RWPE2 (cell line): ENCODE results near the gene ZBTB49.

ENCODE experiments used
- ATAC-seq: fragments of 200-7000 bp; cut with Tn5 transposase; 3 replicates; pipeline ENCODE4 v1.9.1; 2021; ENCODE audit warnings: low read depth
- DNase-seq: peaks from one replicate; pipeline ENCODE4 v3.0.0-alpha.2; 2020; ENCODE audit warnings: low spot score
- H3K27ac ChIP-seq: fragments of 450-650 bp; 2 replicates; pipeline ENCODE4 v1.5.1; 2017; ENCODE audit warnings: mild to moderate bottlenecking; ENCODE audit not compliant: poor library complexity, severe bottlenecking
- H3K27me3 ChIP-seq: fragments of 250-450 bp; sonication (Bioruptor Pico); 2 replicates; pipeline ENCODE4 v1.5.1; 2021; ENCODE audit warnings: mild to moderate bottlenecking, moderate library complexity; ENCODE audit not compliant: insufficient read depth, poor library complexity, severe bottlenecking
- H3K36me3 ChIP-seq: fragments of 250-450 bp; sonication (Bioruptor Pico); 2 replicates; pipeline ENCODE4 v1.5.1; 2020; ENCODE audit warnings: low read depth, mild to moderate bottlenecking, moderate library complexity
- H3K4me1 ChIP-seq: fragments of 250-450 bp; sonication (Bioruptor Pico); 2 replicates; pipeline ENCODE4 v1.5.1; 2021; ENCODE audit warnings: mild to moderate bottlenecking, moderate library complexity; ENCODE audit not compliant: insufficient read depth, poor library complexity, severe bottlenecking
- H3K4me3 ChIP-seq: fragments of 250-450 bp; sonication (Bioruptor Pico); 2 replicates; pipeline ENCODE4 v1.5.1; 2021; ENCODE audit warnings: mild to moderate bottlenecking, moderate library complexity; ENCODE audit not compliant: severe bottlenecking
- H3K9me3 ChIP-seq: fragments of 250-450 bp; sonication (Bioruptor Pico); 2 replicates; pipeline ENCODE4 v1.5.1; 2021; ENCODE audit warnings: mild to moderate bottlenecking, moderate library complexity; ENCODE audit not compliant: severe bottlenecking
- TF ChIP-seq, protein P1 (sequence below): fragments of 450-650 bp; IDR thresholded peaks from one replicate; pipeline ENCODE4 v1.5.1; 2017; ENCODE audit warnings: mild to moderate bottlenecking, moderate library complexity; ENCODE audit not compliant: poor library complexity, severe bottlenecking

ZBTB49 gene

DNA sequence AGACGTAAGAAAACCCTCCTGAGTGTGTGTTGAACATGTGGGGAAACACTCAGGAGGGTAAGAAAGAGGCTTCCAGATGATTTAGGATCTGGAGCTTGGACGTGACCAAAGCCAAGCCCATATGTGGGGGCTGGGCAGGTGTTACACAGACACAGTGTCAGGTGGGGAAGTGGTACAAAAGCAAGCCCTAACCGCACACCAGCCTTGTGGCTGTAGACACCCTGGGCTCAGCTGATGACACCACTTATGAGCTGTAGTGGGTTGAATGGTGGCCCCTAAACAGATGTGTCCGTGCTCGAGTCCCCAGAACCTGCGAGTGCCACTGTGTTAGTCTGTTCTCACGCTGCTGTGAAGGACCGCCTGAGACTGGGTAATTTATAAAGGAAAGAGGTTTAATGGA is 71.8 kb downstream of the ZBTB49 start:
- H3K9me3 ChIP-seq = no peaks in the 10 kb centered on the region
- no peak overlapping the region for H3K4me3 ChIP-seq
- DNase-seq (no peak), ATAC-seq (no peak)
- H3K4me1 ChIP-seq = no peaks in the 10 kb centered on the region
- TF ChIP-seq, protein P1, sequence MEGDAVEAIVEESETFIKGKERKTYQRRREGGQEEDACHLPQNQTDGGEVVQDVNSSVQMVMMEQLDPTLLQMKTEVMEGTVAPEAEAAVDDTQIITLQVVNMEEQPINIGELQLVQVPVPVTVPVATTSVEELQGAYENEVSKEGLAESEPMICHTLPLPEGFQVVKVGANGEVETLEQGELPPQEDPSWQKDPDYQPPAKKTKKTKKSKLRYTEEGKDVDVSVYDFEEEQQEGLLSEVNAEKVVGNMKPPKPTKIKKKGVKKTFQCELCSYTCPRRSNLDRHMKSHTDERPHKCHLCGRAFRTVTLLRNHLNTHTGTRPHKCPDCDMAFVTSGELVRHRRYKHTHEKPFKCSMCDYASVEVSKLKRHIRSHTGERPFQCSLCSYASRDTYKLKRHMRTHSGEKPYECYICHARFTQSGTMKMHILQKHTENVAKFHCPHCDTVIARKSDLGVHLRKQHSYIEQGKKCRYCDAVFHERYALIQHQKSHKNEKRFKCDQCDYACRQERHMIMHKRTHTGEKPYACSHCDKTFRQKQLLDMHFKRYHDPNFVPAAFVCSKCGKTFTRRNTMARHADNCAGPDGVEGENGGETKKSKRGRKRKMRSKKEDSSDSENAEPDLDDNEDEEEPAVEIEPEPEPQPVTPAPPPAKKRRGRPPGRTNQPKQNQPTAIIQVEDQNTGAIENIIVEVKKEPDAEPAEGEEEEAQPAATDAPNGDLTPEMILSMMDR = no peak
- H3K27me3 ChIP-seq = peaks cover 9% of the 10 kb centered on the region
- no peaks in the 10 kb centered on the region for H3K36me3 ChIP-seq
- H3K27ac ChIP-seq = no peak overlapping the region

DNA sequence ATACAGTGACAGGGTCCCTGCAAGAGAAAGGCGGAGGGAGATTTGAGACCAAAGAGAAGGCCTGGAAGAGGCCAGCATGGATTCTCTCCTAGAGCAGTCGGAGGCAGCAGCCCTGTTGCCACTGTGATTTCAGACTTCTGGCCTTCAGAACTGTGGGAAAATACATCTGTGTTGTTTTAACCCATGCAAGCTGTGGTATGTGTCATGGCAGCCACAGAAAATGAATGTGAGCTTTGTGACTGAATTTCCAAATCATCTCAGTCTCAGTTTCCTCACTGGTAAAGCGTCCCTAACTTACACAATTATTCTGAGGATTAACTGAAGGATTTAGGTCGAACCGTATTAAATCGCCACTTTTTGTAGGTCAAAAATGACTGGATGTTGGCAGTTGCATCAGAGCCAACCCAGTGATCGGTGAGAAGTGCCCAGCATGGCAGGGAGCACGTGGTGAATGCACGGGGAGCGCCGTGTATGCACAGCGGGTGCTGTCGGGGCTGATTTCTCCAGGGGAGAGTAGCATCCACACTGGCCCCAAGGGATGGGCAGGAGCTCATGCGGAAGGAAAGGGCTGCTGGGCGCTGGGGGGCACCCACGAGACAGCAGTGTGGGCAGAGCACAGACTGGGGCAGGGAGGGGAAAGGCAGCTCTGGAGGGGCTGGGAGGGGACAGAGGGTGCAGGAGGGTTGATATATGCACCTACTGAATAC is 73.1 kb downstream of the ZBTB49 start:
- Histone ChIP-seq H3K27me3 (peaks cover 9% of the 10 kb centered on the region), H3K9me3 (no peaks in the 10 kb centered on the region), H3K4me1 (no peaks in the 10 kb centered on the region), H3K36me3 (no peaks in the 10 kb centered on the region), H3K27ac (no peak overlapping the region), H3K4me3 (no peak overlapping the region)
- ATAC-seq (no peak; the same call in 2 of the 3 replicates), DNase-seq (no peak)
- TF ChIP-seq, protein P1 = no peak

DNA sequence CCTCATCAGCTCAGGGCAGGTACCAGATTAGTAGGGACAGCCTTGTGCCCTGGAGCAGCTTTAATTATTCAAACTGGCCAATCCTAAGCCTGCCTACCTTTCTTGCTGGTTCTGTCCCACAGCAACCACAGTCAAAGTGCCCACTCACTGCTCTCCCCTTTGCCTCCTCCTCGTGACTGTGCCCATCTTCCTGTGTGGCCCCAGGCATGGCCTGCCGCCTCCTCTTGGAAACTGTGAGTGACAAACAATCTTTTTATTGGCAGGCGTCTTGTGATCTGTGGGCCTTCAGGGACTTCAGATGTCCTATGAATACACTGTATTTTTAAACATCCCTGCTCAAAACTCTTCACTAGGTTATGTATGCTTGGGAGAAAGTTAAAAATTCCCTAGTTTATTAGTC is 74.0 kb downstream of the ZBTB49 start:
- no peak overlapping the region for H3K27ac ChIP-seq
- peaks cover under 1% of the 10 kb centered on the region for H3K27me3 ChIP-seq
- no peaks in the 10 kb centered on the region for H3K4me1 ChIP-seq
- H3K9me3 ChIP-seq = no peaks in the 10 kb centered on the region
- TF ChIP-seq, protein P1 = no peak
- H3K4me3 ChIP-seq = no peak overlapping the region
- no peaks in the 10 kb centered on the region for H3K36me3 ChIP-seq
- no peak for ATAC-seq
- DNase-seq = no peak

DNA sequence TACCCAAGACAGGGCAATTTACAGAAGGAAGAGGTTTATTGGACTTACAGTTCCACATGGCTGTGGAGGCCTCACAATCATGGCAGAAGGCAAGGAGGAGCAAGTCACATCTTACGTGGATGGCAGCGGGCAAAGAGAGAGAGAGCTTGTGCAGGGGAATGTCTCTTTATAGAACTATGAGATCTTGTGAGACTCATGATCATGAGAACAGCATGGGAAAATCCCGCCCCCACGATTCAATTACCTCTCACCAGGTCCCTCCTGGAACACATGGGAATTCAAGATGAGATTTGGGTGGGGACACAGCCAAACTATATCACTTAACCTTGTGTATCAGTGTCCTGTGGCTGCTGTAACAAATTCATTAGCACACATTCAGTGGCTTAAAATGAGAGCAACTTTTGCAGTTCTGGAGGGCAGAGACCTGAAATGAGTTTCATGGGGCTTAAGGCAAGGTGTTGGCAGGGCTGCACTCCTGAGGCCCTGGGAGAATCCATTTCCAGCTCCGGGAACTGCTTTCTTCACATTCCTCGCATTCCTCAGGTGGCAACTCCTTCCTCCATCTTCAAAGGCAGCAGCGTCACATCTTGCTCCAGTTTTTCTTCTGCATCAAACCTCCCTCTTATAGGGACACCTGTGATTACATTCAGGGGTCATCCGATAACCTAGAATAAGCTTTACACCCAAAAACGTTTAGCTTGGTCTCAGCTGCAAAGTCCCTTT is 74.6 kb downstream of the ZBTB49 start:
- DNase-seq (no peak), ATAC-seq (no peak)

More for the DNA sequence above, 74.6 kb downstream of the ZBTB49 start:
- no peaks in the 10 kb centered on the region for H3K36me3 ChIP-seq
- TF ChIP-seq, protein P1 = no peak
- H3K9me3 ChIP-seq = no peaks in the 10 kb centered on the region
- no peak overlapping the region for H3K27ac ChIP-seq
- H3K4me1 ChIP-seq = no peaks in the 10 kb centered on the region
- H3K27me3 ChIP-seq = no peaks in the 10 kb centered on the region
- no peak overlapping the region for H3K4me3 ChIP-seq
